ENCODE measurements around the gene KRTAP20-1.

The KRTAP20-1 gene

GRCh38 chr21:30652891-30653290 lies 36.7 kb downstream of the KRTAP20-1 start:
- DNase-seq, result no peak
